Endothelial cell of umbilical vein (primary cell): ENCODE measurements around the gene NUPR1. TPM values are rescaled to one million over a fixed set of nuclear protein-coding genes. Genes with fewer than 3 reads are reported as not detected.
A peak's percentile ranks its signal among the peaks of the same experiment; 100 is the strongest.
"Not testable (repeated sequence)": the region's sequence is repeated elsewhere in the genome, so short reads cannot be mapped to it uniquely, and the experiment has no call there.

ENCODE experiments used
- BruUV-seq: library from RNA; stranded (reverse); fragments of 400-500 nt; replicated peaks from 2 replicates; lab custom pipeline; 2021; lab: Mats Ljungman, UMichigan
- CTCF ChIA-PET: fragments of 300-600, 350-600 bp; sonication (Branson Sonifier 250); formaldehyde crosslinking; loops from one replicate; lab custom pipeline; 2021; ENCODE audit warnings: antibody characterized with exemption, inconsistent platforms; lab: Charles Lee
- POLR2A ChIA-PET: fragments of 300-600, 350-600 bp; sonication (Branson Sonifier 250); formaldehyde crosslinking; loops from one replicate; lab custom pipeline; 2021; ENCODE audit warnings: antibody characterized with exemption, inconsistent platforms; lab: Charles Lee
- DNase-seq: peaks from one replicate; pipeline ENCODE4 v3.0.0-alpha.2; 2011; ENCODE audit warnings: low read depth, low spot score
- FAIRE-seq: peaks from 2 replicates; lab custom pipeline; 2011; peaks lifted over from hg19 to GRCh38; lab: Jason Lieb, UNC
- H2AFZ ChIP-seq: 2 replicates; pipeline ENCODE4 v1.6.0; 2012; ENCODE audit warnings: low read depth, low read length, control low read depth, inconsistent platforms
- H3K27ac ChIP-seq: 2 replicates; pipeline ENCODE4 v1.5.1; 2011; ENCODE audit warnings: low read depth, mild to moderate bottlenecking, control low read depth, low read length, moderate library complexity; ENCODE audit not compliant: insufficient read depth
- H3K27me3 ChIP-seq, 2 experiments: 2 replicates each; pipeline versions ENCODE4 v1.6.0 to v1.6.1; 2011; ENCODE audit warnings: low read length in 2 of 2, mixed read lengths in 1 of 2; ENCODE audit not compliant: control insufficient read depth in 2 of 2, insufficient read depth in 2 of 2
- H3K36me3 ChIP-seq, 2 experiments: 2 replicates in 1 of 2; 3 replicates in 1 of 2; pipeline ENCODE4 v1.5.1; 2011; ENCODE audit warnings: low read length in 2 of 2, mild to moderate bottlenecking in 1 of 2, moderate library complexity in 1 of 2; ENCODE audit not compliant: control insufficient read depth in 2 of 2, insufficient read depth in 2 of 2; ENCODE audit errors: extremely low read depth in 1 of 2
- H3K4me1 ChIP-seq: 3 replicates; pipeline ENCODE4 v1.5.1; 2011; ENCODE audit warnings: mild to moderate bottlenecking, low read length; ENCODE audit not compliant: control insufficient read depth, insufficient read depth; ENCODE audit errors: extremely low read depth
- H3K4me2 ChIP-seq: 2 replicates; pipeline ENCODE4 v1.6.1; 2011; ENCODE audit warnings: low read length, control low read depth, mixed read lengths; ENCODE audit not compliant: insufficient read depth
- H3K4me3 ChIP-seq, 3 experiments: fragments of 200-600 bp in 1 of 3; sonication (generic), shearing (Covaris generic) in 1 of 3; replicated peaks in 1 of 3; 2 replicates each; pipeline ENCODE4 v1.5.1; 2011 to 2016; ENCODE audit warnings: control low read depth in 3 of 3, low read length in 3 of 3, mild to moderate bottlenecking in 2 of 3, inconsistent platforms in 1 of 3, low read depth in 1 of 3, moderate library complexity in 1 of 3; ENCODE audit not compliant: insufficient read depth in 1 of 3
- H3K79me2 ChIP-seq: 2 replicates; pipeline ENCODE4 v1.6.0; 2012; ENCODE audit warnings: low read length, inconsistent platforms; ENCODE audit not compliant: control insufficient read depth, insufficient read depth
- H3K9ac ChIP-seq: replicated peaks from 2 replicates; pipeline ENCODE3; 2011; ENCODE audit warnings: low read length, control low read depth; ENCODE audit not compliant: insufficient read depth; ENCODE audit errors: extremely low read depth
- H3K9me1 ChIP-seq: replicated peaks from 3 replicates; pipeline ENCODE4 v1.6.0; 2011; ENCODE audit warnings: mild to moderate bottlenecking, low read length; ENCODE audit not compliant: control insufficient read depth, insufficient read depth; ENCODE audit errors: extremely low read depth
- H3K9me3 ChIP-seq: replicated peaks from 2 replicates; pipeline ENCODE4 v1.5.1; 2012; ENCODE audit warnings: low read length, inconsistent platforms; ENCODE audit not compliant: control insufficient read depth, insufficient read depth
- H4K20me1 ChIP-seq: replicated peaks from 2 replicates; pipeline ENCODE3; 2011; ENCODE audit warnings: mild to moderate bottlenecking, low read length; ENCODE audit not compliant: control insufficient read depth, insufficient read depth; ENCODE audit errors: extremely low read depth
- EZH2 ChIP-seq: IDR thresholded peaks from 2 replicates; pipeline ENCODE4 v1.6.1; 2012; ENCODE audit warnings: borderline replicate concordance, low read depth, mild to moderate bottlenecking, moderate library complexity, low read length, inconsistent platforms; ENCODE audit not compliant: severe bottlenecking
- FOS ChIP-seq: IDR thresholded peaks from 2 replicates; pipeline ENCODE4 v1.6.1; 2011; ENCODE audit warnings: mild to moderate bottlenecking, low read length, moderate library complexity, borderline replicate concordance; ENCODE audit not compliant: insufficient read depth
- GATA2 ChIP-seq: IDR thresholded peaks from 2 replicates; pipeline ENCODE4 v1.7.0; 2011; ENCODE audit warnings: low read depth, mild to moderate bottlenecking, moderate library complexity, mixed read lengths, low read length; ENCODE audit not compliant: insufficient read length, insufficient read depth
- JUN ChIP-seq: IDR thresholded peaks from 2 replicates; pipeline ENCODE4 v1.6.1; 2011; ENCODE audit warnings: borderline replicate concordance, low read depth; ENCODE audit not compliant: insufficient read length, insufficient read depth
- MYC ChIP-seq: IDR thresholded peaks from one replicate; pipeline ENCODE4 v1.6.1; 2011; ENCODE audit warnings: mild to moderate bottlenecking, low read depth, low read length
- POLR2A ChIP-seq: IDR thresholded peaks from 2 replicates; pipeline ENCODE4 v1.6.1; 2012; ENCODE audit warnings: low read depth, mild to moderate bottlenecking, control low read depth, low read length
- POLR2AphosphoS5 ChIP-seq: IDR thresholded peaks from 2 replicates; pipeline ENCODE4 v1.6.1; 2012; ENCODE audit warnings: low read depth, mild to moderate bottlenecking, control low read depth, low read length, moderate library complexity; ENCODE audit not compliant: insufficient read depth
- dilution Hi-C: fragments of 300-500 bp; cut with MboI; formaldehyde crosslinking; loops from one replicate; pipeline ENCODE4 v1.15.0; 2019; ENCODE audit warnings: low sequenced_read_pairs; ENCODE audit not compliant: extremely low pct_ligation_motif_present
- intact Hi-C: fragments of 100-400 bp; cut with micrococcal nuclease; formaldehyde crosslinking; loops from one replicate; pipeline ENCODE4 v1.10.0; 2022
- polyA plus RNA-seq, 4 experiments: library from polyadenylated mRNA; depleted of rRNA in 3 of 4; stranded (reverse) in 3 of 4; unstranded in 1 of 4; fragments of >200 nt; gene quantifications; 2 replicates each; pipeline versions ENCODE4 v1.2.1 to v1.2.3, GENCODE V29; 2011 to 2012; ENCODE audit warnings: missing spikeins in 1 of 4
- total RNA-seq: library from RNA; stranded (reverse); gene quantifications from 2 replicates; pipeline ENCODE4 v1.2.3, GENCODE V29; 2021
- TF ChIP-seq, protein P1 (sequence below): IDR thresholded peaks from 2 replicates; pipeline ENCODE4 v1.6.1; 2011; ENCODE audit not compliant: insufficient read depth, insufficient read length
- TF ChIP-seq, protein P2 (sequence below), 2 donors: IDR thresholded peaks; 1 replicate in 1 of 2; 2 replicates in 1 of 2; pipeline ENCODE4 v1.5.1; 2011; ENCODE audit warnings: low read length in 2 of 2, mild to moderate bottlenecking in 2 of 2, moderate library complexity in 2 of 2, control low read depth in 1 of 2, inconsistent platforms in 1 of 2, low read depth in 1 of 2; ENCODE audit not compliant: insufficient read depth in 1 of 2; ENCODE audit errors: extremely low read depth in 1 of 2

NUPR1 gene
- total and polyA plus RNA-seq, 2 donors (not counting 3 experiments of a cell fraction or from before 2014, with no cell fraction given), result 1.8 to 4.9 TPM

DNA sequence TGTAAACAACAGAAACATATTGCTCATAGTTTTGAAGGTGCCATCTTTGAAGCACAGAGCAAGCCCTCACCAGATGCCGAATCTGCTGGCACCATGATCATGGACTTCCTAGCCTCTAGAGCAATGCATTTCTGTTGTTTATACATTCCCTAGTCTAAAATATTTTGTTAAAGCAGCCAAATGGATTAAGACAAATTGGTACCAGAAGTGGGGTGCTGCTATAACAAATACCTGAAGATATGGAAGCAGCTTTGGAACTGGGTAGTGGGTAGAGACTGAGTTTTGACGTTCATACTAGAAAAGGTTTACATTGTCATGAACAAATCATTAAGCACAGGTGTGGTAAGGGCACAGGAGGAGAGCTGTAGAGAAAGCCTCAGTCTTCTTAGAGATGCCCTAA is 28.5 kb upstream of the NUPR1 start:
- no peaks in the 10 kb centered on the region for H3K27me3 ChIP-seq
- no TSS peak for BruUV-seq
- FAIRE-seq (peak; percentile 31), DNase-seq (no peak)
- POLR2A ChIA-PET, result no interaction called here
- no peaks in the 10 kb centered on the region for H3K9me1 ChIP-seq
- no peak overlapping the region for H3K4me3 ChIP-seq
- no peaks in the 10 kb centered on the region for H3K4me1 ChIP-seq
- H2AFZ ChIP-seq, result no peak overlapping the region
- no peaks in the 10 kb centered on the region for H3K9me3 ChIP-seq
- no peak overlapping the region for H3K9ac ChIP-seq
- no peaks in the 10 kb centered on the region for H3K36me3 ChIP-seq
- dilution Hi-C loops (no loop called here), intact Hi-C loops (no loop called here)
- TF ChIP-seq, protein P1, sequence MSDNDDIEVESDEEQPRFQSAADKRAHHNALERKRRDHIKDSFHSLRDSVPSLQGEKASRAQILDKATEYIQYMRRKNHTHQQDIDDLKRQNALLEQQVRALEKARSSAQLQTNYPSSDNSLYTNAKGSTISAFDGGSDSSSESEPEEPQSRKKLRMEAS, result no peak
- TF ChIP-seq FOS (no peak), JUN (no peak), EZH2 (no peak), MYC (no peak), POLR2AphosphoS5 (no peak), POLR2A (no peak), GATA2 (no peak)
- TF ChIP-seq, protein P2, sequence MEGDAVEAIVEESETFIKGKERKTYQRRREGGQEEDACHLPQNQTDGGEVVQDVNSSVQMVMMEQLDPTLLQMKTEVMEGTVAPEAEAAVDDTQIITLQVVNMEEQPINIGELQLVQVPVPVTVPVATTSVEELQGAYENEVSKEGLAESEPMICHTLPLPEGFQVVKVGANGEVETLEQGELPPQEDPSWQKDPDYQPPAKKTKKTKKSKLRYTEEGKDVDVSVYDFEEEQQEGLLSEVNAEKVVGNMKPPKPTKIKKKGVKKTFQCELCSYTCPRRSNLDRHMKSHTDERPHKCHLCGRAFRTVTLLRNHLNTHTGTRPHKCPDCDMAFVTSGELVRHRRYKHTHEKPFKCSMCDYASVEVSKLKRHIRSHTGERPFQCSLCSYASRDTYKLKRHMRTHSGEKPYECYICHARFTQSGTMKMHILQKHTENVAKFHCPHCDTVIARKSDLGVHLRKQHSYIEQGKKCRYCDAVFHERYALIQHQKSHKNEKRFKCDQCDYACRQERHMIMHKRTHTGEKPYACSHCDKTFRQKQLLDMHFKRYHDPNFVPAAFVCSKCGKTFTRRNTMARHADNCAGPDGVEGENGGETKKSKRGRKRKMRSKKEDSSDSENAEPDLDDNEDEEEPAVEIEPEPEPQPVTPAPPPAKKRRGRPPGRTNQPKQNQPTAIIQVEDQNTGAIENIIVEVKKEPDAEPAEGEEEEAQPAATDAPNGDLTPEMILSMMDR (IDR thresholded peaks at IDR 0.05; ENCODE audit: extremely low read depth in 1 of 2, insufficient read depth in 1 of 2, low read depth in 1 of 2, low read length in 2 of 2), result no peak
- no peaks in the 10 kb centered on the region for H3K79me2 ChIP-seq
- no peaks in the 10 kb centered on the region for H4K20me1 ChIP-seq
- CTCF ChIA-PET, result no interaction called here
- H3K27ac ChIP-seq, result no peak overlapping the region
- H3K4me2 ChIP-seq, result no peak overlapping the region

DNA sequence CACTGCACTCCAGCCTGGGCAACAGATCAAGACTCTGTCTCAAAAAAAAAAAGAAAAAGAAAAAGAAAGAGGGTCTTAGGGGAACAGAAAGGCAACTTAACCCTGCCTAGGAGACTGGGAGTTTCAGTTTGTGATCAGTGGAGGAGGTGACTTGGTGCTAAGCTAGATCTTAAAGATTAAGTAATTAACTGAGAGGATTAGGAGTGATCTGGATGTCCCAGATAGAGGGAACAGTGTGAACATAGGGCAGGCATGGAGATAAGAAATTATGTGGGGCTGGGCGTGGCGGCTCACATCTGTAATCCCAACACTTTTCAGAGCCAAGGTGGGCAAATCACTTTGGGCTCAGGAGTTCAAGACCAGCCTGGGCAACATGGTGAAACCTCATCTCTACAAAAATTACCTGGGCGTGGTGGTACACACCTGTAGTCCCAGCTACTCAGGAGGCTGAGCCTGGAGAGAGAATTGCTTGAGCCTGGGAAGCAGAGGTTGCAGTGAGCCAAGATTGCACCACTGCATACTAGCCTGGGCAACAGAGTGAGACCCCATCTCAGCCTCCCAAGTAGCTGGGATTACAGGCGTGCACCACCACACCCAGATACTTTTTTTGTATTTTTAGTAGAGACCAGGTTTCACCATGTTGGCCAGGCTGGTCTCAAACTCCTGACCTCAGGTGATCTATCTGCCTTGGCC is 27.6 kb upstream of the NUPR1 start:
- POLR2A ChIA-PET, H3K9me1 ChIP-seq, H3K4me3 ChIP-seq, H3K9me3 ChIP-seq, H3K79me2 ChIP-seq, intact Hi-C loops, H4K20me1 ChIP-seq, H3K9ac ChIP-seq, H3K27me3 ChIP-seq, dilution Hi-C loops, H3K36me3 ChIP-seq, DNase-seq, H2AFZ ChIP-seq, BruUV-seq, H3K27ac ChIP-seq, FAIRE-seq, CTCF ChIA-PET, H3K4me2 ChIP-seq, H3K4me1 ChIP-seq: not testable (repeated sequence)
